Panc1 (cell line): Measurements from ENCODE around the gene MYO3B.

ENCODE experiments used
- CTCF ChIP-seq: fragments of 450-650 bp; IDR thresholded peaks from 2 replicates; pipeline ENCODE4 v1.5.1; 2017; ENCODE audit warnings: mild to moderate bottlenecking
- POLR2AphosphoS5 ChIP-seq: IDR thresholded peaks from 2 replicates; pipeline ENCODE4 v1.6.1; 2012; ENCODE audit warnings: mild to moderate bottlenecking, low read depth, low read length, moderate library complexity

- TF ChIP-seq CTCF (no peak), POLR2AphosphoS5 (no peak)
These were observed 334.3 kb downstream of the MYO3B start for GRCh38 chr2:170512266-170512665.
